Left lung (tissue), 10 donors: ENCODE results near the gene GPR153. TPM values are rescaled to one million over a fixed set of nuclear protein-coding genes. Genes with fewer than 3 reads are reported as not detected.

Experiments
- ATAC-seq: fragments of 200-7000 bp; cut with Tn5 transposase; one replicate; pipeline ENCODE4 v1.9.1; 2020; ENCODE audit warnings: moderate library complexity
- DNase-seq, 4 donors: peaks; one replicate each; pipeline ENCODE4 v3.0.0-alpha.2; 2013 to 2020
- H3K27ac ChIP-seq, 2 donors: fragments of 200-600 bp; sonication (generic) in 1 of 2; one replicate each; pipeline versions ENCODE4 v1.5.0 to v1.8.0; 2020 to 2021
- H3K27me3 ChIP-seq, 2 donors: fragments of 200-600 bp; sonication (generic) in 1 of 2; one replicate each; pipeline versions ENCODE4 v1.5.0 to v1.8.0; 2020 to 2021
- H3K36me3 ChIP-seq, 2 donors: fragments of 200-600 bp; sonication (generic) in 1 of 2; one replicate each; pipeline versions ENCODE4 v1.5.0 to v1.8.0; 2020 to 2021
- H3K4me1 ChIP-seq, 2 donors: fragments of 200-600 bp; one replicate each; pipeline ENCODE4 v1.8.0; 2021
- H3K4me3 ChIP-seq, 2 donors: fragments of 200-600 bp; sonication (generic) in 1 of 2; one replicate each; pipeline versions ENCODE4 v1.5.0 to v1.8.0; 2020 to 2021; ENCODE audit warnings: mild to moderate bottlenecking in 1 of 2
- H3K9me3 ChIP-seq, 2 donors: fragments of 200-600 bp; sonication (generic) in 1 of 2; one replicate each; pipeline versions ENCODE4 v1.5.0 to v1.8.0; 2020 to 2021
- CTCF ChIP-seq, 2 donors: fragments of 200-600 bp; sonication (generic) in 1 of 2; IDR thresholded peaks; one replicate each; pipeline versions ENCODE4 v1.5.0 to v1.8.0; 2021; ENCODE audit warnings: antibody characterized with exemption in 2 of 2
- intact Hi-C, 2 donors: fragments of 100-400 bp; cut with DNase I; formaldehyde crosslinking; loops; one replicate each; pipeline versions ENCODE4 v1.11.2 to v1.14.2; 2022
- polyA plus RNA-seq, 6 donors: library from polyadenylated mRNA; unstranded; fragments of 120-200 nt; gene quantifications; one replicate each; pipeline ENCODE4 v1.2.1, GENCODE V29; 2013; ENCODE audit not compliant: insufficient read length in 6 of 6
- total RNA-seq, 2 donors: library from RNA; stranded (reverse); fragmentation: NEBNext Ultra II Directional; extraction: Animal tissue kit (Norgen Biotek cat#: 25700); gene quantifications; one replicate each; pipeline ENCODE4 v1.2.1, GENCODE V29; 2021
- donor health status: DM: no; HTN: yes; CAD: no.
- donor health status: DM: no; HTN: no; CAD: no.

The GPR153 gene
- total and polyA plus RNA-seq, 8 donors, result 13.8 to 31.6 (median 18.0) TPM

DNA sequence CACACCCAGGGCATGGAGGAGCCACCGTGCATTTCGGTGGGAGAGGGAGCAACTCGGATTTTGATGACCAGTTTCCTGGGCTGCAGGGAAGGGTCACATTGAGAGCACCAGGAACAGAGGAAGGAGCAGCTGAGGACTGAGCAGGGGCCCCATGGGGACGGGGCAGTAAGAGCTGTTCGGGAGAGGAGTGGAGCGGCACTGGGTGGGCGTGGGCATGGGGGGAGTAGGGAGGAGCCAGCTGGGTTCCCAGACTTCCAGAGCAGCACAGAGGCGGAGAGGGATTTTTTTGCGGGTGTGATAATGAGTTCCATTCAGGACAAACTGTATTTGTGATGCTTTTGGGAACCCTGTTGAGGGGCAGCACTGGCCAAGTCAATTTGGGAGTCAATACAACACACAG is 17.4 kb upstream of the GPR153 start:
- Histone ChIP-seq H3K4me3 (no peak overlapping the region), H3K36me3 (peaks cover 0 to 5% of the 10 kb centered on the region in 2 donors), H3K9me3 (no peaks in the 10 kb centered on the region), H3K27me3 (no peaks in the 10 kb centered on the region), H3K4me1 (peaks cover 0 to 7% of the 10 kb centered on the region in 2 donors), H3K27ac (no peak overlapping the region)
- ATAC-seq, result no peak
- no peak for TF ChIP-seq CTCF (IDR thresholded peaks at IDR 0.05)
- DNase-seq, result no peak
- intact Hi-C loops, result no loop called here

GRCh38 chr1:6276811-6277555 is 16.1 kb upstream of the GPR153 start:
- Histone ChIP-seq H3K4me3 (no peak overlapping the region), H3K27me3 (no peaks in the 10 kb centered on the region), H3K27ac (no peak overlapping the region), H3K9me3 (no peaks in the 10 kb centered on the region), H3K36me3 (peaks cover 0 to 5% of the 10 kb centered on the region in 2 donors), H3K4me1 (peaks cover 0 to 7% of the 10 kb centered on the region in 2 donors)
- intact Hi-C loops, result no loop called here
- ATAC-seq (no peak), DNase-seq (no peak)
- no peak for TF ChIP-seq CTCF (IDR thresholded peaks at IDR 0.05)

- DNase-seq, result peak in 2 of 4 donors; percentile 59 to 84
- Histone ChIP-seq H3K27ac (no peak overlapping the region), H3K36me3 (peaks cover 0 to 5% of the 10 kb centered on the region in 2 donors), H3K27me3 (no peaks in the 10 kb centered on the region), H3K4me3 (no peak overlapping the region), H3K4me1 (peaks cover 0 to 7% of the 10 kb centered on the region in 2 donors), H3K9me3 (no peaks in the 10 kb centered on the region)
- ATAC-seq, result peak; percentile 31
- no peak for TF ChIP-seq CTCF (IDR thresholded peaks at IDR 0.05)
- intact Hi-C loops, result no loop called here
These were observed 15.2 kb upstream of the GPR153 start for GRCh38 chr1:6275826-6276782.

DNA sequence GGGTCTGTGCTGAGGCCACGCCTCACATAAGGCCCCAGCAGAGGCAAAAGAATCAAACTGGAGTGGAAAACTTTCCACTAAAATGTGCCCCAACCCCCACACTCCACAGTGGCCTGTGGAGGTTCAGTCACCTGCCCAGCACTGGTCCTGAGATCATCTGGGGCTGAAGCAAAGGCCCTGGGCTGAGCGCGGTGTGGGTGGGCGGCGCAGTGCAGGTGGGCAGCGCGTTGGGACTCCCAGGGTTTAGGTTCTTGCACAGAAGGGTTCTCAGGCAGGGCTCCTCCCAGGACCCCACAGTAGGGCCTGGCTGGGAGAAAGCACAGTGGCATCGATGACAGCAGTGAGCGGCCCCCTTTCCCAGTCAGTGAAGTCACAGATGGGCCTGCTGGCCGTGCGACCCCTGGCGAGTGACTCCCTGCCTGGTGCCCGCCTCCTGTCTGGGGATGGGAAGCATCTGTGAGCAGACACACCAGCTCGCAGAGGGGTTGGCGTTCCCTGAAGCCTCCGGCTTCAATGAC is 13.8 kb upstream of the GPR153 start:
- Histone ChIP-seq H3K9me3 (no peaks in the 10 kb centered on the region), H3K4me3 (no peak overlapping the region), H3K36me3 (no peaks in the 10 kb centered on the region), H3K27ac (no peak overlapping the region), H3K4me1 (peaks cover 0 to 7% of the 10 kb centered on the region in 2 donors), H3K27me3 (no peaks in the 10 kb centered on the region)
- no peak for DNase-seq
- ATAC-seq, result no peak
- intact Hi-C loops, result no loop called here
- TF ChIP-seq CTCF (IDR thresholded peaks at IDR 0.05), result no peak

DNA sequence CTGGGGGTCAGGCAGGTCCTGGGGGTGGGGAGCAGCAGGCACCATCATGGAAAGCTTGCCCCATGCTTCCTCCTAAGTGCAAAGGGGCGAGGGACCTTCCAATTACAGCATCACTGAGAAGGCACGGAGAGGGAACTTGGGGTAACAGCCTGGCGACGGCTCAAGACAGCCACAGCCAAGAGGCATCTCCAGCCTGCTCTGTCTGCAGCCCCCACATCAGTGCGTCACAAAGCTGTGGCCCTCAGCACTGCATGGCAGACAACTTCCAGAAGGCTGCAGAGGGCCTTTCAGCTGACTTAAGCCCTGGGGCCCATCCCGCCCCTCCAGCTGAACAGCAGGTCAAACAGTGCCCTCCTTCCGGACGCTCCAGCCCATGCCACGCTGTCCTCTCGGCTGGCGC is 13.2 kb upstream of the GPR153 start:
- no peak for TF ChIP-seq CTCF (IDR thresholded peaks at IDR 0.05)
- H3K27ac ChIP-seq, result no peak overlapping the region
- H3K4me3 ChIP-seq, result no peak overlapping the region
- DNase-seq, result no peak
- peaks cover 0 to 7% of the 10 kb centered on the region in 2 donors for H3K4me1 ChIP-seq
- intact Hi-C loops, result no loop called here
- no peaks in the 10 kb centered on the region for H3K27me3 ChIP-seq
- H3K36me3 ChIP-seq, result no peaks in the 10 kb centered on the region
- no peak for ATAC-seq
- no peaks in the 10 kb centered on the region for H3K9me3 ChIP-seq
